HG03045 (cell line): Measurements from ENCODE around the gene PLCD1.
"Not testable (repeated sequence)": the region's sequence is repeated elsewhere in the genome, so short reads cannot be mapped to it uniquely, and the experiment has no call there.

ENCODE experiments used
- ATAC-seq: cut with Tn5 transposase; IDR thresholded peaks from one replicate; pipeline ENCODE4 v1.9.1; 2021; ENCODE audit warnings: mild to moderate bottlenecking, moderate library complexity; ENCODE audit not compliant: unreplicated experiment

The PLCD1 gene

DNA sequence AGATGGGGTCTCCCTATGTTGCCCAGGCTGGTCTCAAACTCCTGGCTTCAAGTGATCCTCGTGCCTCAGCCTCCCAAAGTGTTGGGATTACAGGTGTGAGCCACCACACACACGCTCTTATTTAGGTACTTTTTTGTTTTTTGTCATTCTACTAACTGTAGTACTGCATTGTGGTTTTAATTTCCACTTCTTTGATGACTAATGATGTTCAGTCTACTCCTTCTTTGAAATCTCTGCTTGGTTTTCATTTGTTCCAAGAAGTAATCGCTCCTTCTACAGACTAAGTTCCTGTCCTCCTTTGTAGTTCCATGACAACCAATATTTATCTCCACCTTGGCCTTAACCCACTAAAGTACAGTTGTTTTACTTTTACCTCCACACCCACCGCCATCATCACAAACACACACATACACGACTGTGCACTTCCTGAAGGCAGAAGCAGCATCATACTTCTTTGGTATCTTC, 9.0 kb upstream of the PLCD1 start:
- no peak for ATAC-seq

DNA sequence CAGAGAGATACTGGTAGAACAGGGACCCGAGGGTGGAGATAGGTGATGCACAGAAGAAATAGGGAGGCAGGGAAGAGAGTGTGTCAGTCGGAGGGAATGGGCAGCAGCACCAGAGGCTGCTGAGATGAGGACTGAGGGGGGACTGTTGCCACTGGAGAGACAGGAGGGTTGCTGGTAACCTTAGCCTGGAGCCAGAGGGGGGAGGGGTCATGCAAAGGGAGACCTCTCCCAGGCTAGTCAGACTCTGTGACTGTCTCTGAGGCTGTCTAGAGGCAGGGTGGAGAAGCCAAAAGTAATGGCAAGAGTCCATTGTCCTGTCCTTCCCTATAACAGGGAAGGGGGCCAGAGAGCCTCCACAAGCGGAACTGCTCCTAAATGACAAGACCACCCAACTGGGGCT, 7.5 kb upstream of the PLCD1 start:
- no peak for ATAC-seq

DNA sequence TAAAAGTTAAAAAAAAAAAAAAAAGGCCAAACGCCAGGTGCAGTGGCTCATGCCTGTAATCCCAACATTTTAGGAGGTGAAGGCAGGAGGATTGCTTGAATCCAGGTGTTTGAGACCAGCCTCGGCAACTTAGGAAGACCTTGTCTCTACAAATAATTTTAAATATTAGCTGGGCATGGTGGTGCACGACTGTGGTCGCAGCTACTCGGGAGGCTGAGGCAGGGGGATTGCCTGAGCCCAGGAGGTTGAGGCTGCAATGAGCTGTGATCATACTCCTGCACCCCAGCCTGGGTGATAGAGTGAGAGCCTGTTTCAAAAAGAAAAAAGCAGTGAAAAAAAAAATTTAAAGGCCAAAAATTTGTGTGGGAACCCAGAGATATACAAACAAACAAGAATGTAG, 6.8 kb upstream of the PLCD1 start:
- no peak for ATAC-seq

- not testable (repeated sequence) for ATAC-seq
These were observed 4.9 kb upstream of the PLCD1 start for GRCh38 chr3:38034335-38034734.

DNA sequence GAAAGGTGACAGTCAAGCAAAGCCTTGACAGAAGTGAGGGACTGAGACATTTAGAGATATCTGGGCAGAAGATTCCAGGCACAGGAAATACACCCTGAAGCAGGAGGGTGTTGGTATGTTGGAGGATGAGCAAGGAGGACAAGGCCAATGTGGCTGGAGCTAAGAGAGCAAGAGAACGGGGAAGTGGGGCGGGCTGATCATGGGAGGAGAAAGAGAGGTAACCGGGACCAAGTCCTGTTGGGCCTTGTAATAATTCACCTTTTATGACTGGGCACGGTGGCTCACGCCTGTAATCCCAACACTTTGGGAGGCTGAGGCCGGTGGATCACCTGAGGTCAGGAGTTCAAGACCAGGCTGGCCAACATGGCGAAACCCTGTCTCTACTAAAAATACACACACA, 4.1 kb upstream of the PLCD1 start:
- not testable (repeated sequence) for ATAC-seq

DNA sequence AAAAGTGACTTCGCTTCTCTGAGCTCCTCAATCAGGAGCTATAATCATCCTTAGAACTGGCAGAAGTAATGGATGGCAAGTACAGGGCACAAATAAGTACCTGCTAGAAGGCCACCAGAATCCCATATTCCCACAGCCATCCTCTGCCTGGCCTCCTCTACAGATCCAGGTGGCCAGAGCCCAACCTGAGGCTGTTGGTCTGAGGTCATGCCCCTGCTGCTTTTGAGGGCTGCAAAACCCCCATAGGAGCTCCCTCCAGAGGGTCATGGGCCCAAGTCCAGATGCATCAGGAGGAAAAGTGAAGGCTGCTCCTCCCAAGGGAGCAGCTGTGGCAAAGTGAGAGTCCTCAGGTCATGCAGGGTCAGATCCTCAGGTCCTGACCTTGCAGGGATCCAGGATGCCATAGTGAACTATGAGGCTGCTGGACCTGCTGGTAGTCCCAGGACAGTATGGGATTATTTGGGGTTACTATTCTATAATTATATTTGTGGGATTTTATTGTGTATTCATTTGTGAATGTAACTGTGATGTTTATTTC, 3.0 kb upstream of the PLCD1 start:
- ATAC-seq: no peak

- ATAC-seq: no peak
These were observed 1.9 kb upstream of the PLCD1 start for GRCh38 chr3:38031022-38031994.

DNA sequence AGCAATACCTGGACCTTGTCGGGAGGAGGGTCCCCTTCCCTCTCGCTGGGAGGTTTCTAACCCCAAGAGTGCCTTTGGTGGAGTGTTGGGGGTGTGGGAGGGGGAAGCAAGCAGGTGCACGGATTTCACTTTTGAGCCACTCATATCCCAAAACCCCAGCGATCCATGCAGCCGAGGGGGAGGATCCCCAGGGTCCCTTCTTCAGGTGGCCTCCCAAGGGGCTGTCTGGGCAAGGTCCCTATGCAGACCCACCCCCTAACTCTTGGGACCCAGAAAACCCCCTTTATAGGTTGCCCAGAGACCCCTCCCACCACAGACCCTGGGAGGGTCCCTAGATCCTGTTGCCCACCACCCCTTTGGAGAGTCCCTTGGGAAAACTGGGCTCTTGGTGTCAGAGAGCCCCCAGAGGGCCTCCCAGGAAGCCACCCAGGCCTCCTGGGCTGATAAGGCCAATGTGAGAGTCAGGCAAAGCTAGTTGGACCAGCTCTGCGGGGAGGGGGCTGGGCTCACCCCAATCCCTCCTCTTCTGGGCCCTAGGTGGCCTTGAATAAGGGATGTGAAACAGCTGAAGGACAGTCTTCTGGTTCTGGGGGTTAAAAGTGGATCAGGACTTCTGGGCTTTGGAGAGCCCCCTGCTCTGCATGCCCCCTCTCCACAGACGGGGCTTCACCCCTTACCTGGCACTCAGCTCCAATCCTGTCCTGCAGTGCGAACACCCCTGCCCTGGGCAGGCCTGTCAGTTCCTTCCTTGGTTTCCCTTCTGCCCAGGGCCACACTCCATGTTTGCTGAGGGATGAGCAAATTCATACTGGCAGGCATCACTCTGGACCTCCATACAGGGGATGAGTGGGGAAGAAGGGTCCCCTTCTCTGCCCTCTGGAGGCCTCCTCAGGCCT, 932 bp upstream of the PLCD1 start:
- no peak for ATAC-seq

DNA sequence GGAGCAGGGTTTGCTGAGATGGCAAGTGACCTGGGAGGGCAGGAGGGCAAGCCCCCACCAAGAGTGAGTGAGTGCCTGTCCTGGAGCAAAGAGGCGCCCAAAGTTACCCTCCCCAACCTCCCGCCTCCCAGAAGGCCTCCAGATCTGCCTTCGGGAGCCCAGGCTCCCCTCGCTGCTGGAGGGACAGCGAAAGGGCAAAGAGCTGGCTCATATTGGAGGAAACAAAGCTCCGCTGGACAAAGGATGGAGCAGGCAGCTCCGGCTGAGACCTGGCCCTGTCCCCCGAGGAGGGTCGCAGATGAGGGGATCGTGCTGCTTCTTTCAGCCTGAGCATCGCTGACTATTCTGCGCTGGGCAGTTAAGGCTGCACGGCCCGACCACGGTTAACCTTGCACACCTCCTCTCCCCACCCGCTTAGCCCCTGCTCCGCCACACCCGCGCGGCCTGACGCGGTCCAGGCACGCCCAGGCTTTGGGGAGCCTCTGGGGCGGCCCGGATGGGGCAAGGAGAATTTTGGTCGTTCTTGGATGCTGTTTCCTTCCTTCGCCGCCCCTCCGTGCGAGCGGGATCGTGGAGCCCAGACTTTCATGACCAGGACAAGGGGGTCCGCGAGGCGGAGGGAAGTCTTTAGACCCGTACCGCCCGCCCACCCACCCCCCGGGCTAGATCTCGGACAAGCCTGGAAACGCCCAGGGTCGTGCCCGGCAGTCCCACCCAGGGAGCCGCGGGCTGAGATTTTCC, 651 bp downstream of the PLCD1 start:
- ATAC-seq: no peak

DNA sequence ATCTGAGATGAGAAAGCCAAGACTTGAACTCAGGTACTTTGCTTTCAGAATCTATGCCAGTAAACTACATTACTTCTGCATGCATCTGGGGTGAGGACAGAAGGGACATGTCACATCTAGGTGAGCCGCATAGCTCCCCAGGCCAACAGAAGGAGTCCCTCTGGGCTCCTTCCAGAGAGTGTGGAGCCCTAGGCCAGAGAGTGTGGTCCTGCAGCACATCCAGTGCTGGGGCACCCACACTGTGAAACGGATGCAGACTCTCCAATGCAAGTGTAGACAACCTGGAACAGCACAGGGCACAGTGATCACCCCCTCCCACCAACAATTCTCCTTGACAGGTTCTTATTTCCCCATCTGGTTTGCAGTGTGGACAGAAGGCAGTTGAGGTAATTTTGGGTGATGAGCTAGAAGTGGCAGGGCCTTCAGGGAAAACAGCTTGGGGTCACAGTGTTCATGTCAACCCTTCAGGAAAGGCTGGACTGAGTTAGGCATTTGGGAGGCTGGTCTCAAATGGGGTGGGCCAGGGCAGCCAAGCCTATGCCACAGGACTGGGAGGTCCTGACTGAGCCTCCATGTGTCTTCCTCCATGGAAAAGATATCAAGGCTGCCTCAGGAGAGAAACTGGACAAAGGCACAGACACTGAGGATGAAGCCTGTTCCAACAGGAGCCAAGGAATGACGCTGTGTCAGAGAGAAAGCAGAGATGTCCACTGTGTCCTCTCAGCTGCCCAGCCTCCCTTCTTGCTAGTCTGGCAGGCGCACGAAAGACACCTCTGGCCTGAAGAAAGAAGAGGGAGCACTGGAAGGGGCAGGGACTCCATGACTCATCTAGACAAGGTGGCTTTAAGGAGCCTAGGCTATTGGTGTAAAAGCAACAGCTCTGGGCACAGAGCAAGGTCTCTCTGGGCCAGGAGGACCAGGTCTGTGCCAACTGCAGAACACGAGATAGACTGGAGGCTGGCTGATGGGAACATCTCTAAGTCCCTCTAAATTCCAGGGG, 1.7 kb downstream of the PLCD1 start:
- ATAC-seq: no peak

- no peak for ATAC-seq
These were observed 2.6 kb downstream of the PLCD1 start for GRCh38 chr3:38026856-38027255.

- no peak for ATAC-seq
These were observed 6.3 kb downstream of the PLCD1 start for GRCh38 chr3:38022896-38023709.

GRCh38 chr3:38022301-38022700, 7.1 kb downstream of the PLCD1 start:
- no peak for ATAC-seq

DNA sequence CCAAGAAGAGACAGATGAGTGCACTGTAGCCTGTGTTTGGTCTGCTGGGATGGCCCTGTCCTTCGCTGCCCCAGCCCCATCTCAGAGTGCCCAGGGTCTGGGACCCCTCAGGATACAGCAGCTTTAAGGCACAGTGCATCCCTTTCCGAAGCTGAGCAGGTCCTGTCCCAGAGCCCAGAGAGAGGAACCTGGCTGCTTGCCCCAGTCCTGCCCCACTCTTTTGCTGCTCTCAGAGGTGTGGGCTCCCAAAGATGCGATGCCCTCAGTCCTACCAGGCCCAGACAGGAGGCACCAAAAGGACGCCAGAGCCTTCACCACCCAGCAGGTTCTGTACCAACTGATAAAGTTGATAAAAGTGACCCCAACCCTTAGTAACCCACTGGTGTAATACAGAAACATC, 8.2 kb downstream of the PLCD1 start:
- no peak for ATAC-seq

- no peak for ATAC-seq
These were observed 9.1 kb downstream of the PLCD1 start for GRCh38 chr3:38020342-38020726.

GRCh38 chr3:38019658-38020341, 9.6 kb downstream of the PLCD1 start:
- no peak for ATAC-seq

GRCh38 chr3:38018296-38019266, 10.9 kb downstream of the PLCD1 start:
- ATAC-seq: no peak
